ENCODE results near the gene KCNAB1. TPM values are rescaled to one million over a fixed set of nuclear protein-coding genes. Genes with fewer than 3 reads are reported as not detected.

KCNAB1 gene
- total and polyA plus RNA-seq, 2 of the 8 experiments (the other 6 are each of a cell fraction or from before 2014, with no cell fraction given), result 0.51 to 2.3 TPM

GRCh38 chr3:156176629-156177210 is 56.3 kb downstream of the KCNAB1 start:
- ChIA-PET CTCF (ENCODE audit: partially characterized antibody) (interaction anchor here (0.9 to 5.4 kb wide), 6 partner anchors 27 to 934 kb away, joined by 3 to 61 read pairs (median 4); no protein-coding TSS in a partner anchor), POLR2A (ENCODE audit: partially characterized antibody) (no interaction called here)
- TF ChIP-seq SIRT6 (IDR thresholded peaks at IDR 0.05; ENCODE audit: low read length) (no peak), POLR2A (IDR thresholded peaks at IDR 0.05; ENCODE audit: control extremely low read depth in 1 of 2, low read depth in 2 of 2, low read length in 2 of 2) (no peak), E2F6 (IDR thresholded peaks at IDR 0.05) (no peak), PHF8 (conservative IDR thresholded peaks at IDR 0.05; ENCODE audit: low read depth, low read length) (no peak), RFX5 (IDR thresholded peaks at IDR 0.05; ENCODE audit: borderline replicate concordance, low read depth, low read length) (no peak), JUN (IDR thresholded peaks at IDR 0.05; ENCODE audit: low read depth, low read length) (no peak), NRF1 (IDR thresholded peaks at IDR 0.05; ENCODE audit: low read depth, low read length) (no peak), SRF (IDR thresholded peaks at IDR 0.05; ENCODE audit: low read depth, low read length) (no peak), CHD1 (IDR thresholded peaks at IDR 0.05; ENCODE audit: low read depth, low read length) (no peak), CEBPB (IDR thresholded peaks at IDR 0.05; ENCODE audit: low read depth, low read length) (no peak), MAX (IDR thresholded peaks at IDR 0.05) (no peak), EP300 (IDR thresholded peaks at IDR 0.05; ENCODE audit: borderline replicate concordance in 1 of 2, low read depth in 2 of 2, low read length in 2 of 2) (no peak), EGR1 (IDR thresholded peaks at IDR 0.05; ENCODE audit: borderline replicate concordance, low read depth, low read length) (no peak), TBP (IDR thresholded peaks at IDR 0.05; ENCODE audit: low read depth, low read length) (no peak), SP2 (IDR thresholded peaks at IDR 0.05; ENCODE audit: low read length) (no peak)

More at GRCh38 chr3:156176629-156177210, 56.3 kb downstream of the KCNAB1 start:
- Histone ChIP-seq H4K20me1 (replicated peaks in 1 of 2; ENCODE audit: control insufficient read depth in 1 of 2, insufficient read depth in 2 of 2, low read length in 2 of 2) (no peaks in the 10 kb centered on the region), H3K9ac (replicated peaks in 1 of 4; ENCODE audit: extremely low read depth in 1 of 4, low read depth in 3 of 4, low read length in 3 of 4) (no peak overlapping the region), H3K36me3 (ENCODE audit: control insufficient read depth in 2 of 4, insufficient read depth in 4 of 4, low read length in 3 of 4) (no peaks in the 10 kb centered on the region), H2BK20ac (ENCODE audit: low read length) (no peak overlapping the region), H4K91ac (replicated peaks; ENCODE audit: insufficient read length, low read length) (no peak overlapping the region), H3K79me2 (ENCODE audit: control insufficient read depth in 1 of 2, insufficient read depth in 2 of 2, low read length in 2 of 2) (no peaks in the 10 kb centered on the region), H2BK5ac (ENCODE audit: low read depth, low read length) (no peak overlapping the region), H3K4me2 (ENCODE audit: insufficient read depth in 1 of 2, low read depth in 2 of 2, low read length in 2 of 2) (no peak overlapping the region), H4K5ac (ENCODE audit: insufficient read length, low read depth, low read length) (no peak overlapping the region), H3K56ac (replicated peaks; ENCODE audit: insufficient read length, low read depth, low read length) (no peak overlapping the region), H3K4me1 (replicated peaks in 1 of 4; ENCODE audit: control insufficient read depth in 3 of 4, insufficient read depth in 4 of 4, low read length in 3 of 4) (no peaks in the 10 kb centered on the region), H3K14ac (ENCODE audit: insufficient read length) (no peak overlapping the region), H2BK12ac (ENCODE audit: low read depth, low read length) (no peak overlapping the region), H2BK120ac (replicated peaks; ENCODE audit: low read depth, low read length) (no peak overlapping the region), H3K9me3 (ENCODE audit: insufficient read depth in 2 of 2, low read depth in 1 of 2, low read length in 1 of 2) (no peaks in the 10 kb centered on the region), H3K4ac (replicated peaks; ENCODE audit: insufficient read length, low read depth, low read length) (no peak overlapping the region), H2AFZ (ENCODE audit: low read length) (no peak overlapping the region), H3K4me3 (ENCODE audit: extremely low read depth in 1 of 4, insufficient read depth in 2 of 4, low read depth in 3 of 4, low read length in 4 of 4) (no peak overlapping the region), H3K79me1 (ENCODE audit: low read depth, low read length) (no peaks in the 10 kb centered on the region), H4K8ac (ENCODE audit: extremely low read depth, insufficient read depth, low read length) (no peak overlapping the region), H3K27ac (ENCODE audit: low read depth, low read length) (no peak overlapping the region), H2AK5ac (ENCODE audit: low read depth, low read length) (no peak overlapping the region), H3K23ac (ENCODE audit: insufficient read length) (no peak overlapping the region), H3K18ac (ENCODE audit: extremely low read depth, low read length) (no peak overlapping the region), H3K23me2 (ENCODE audit: low read depth, low read length) (no peaks in the 10 kb centered on the region), H2BK15ac (ENCODE audit: low read length) (no peak overlapping the region), H3K27me3 (replicated peaks in 1 of 4; ENCODE audit: control insufficient read depth in 3 of 4, extremely low read depth in 1 of 4, insufficient read depth in 3 of 4, low read length in 3 of 4) (no peaks in the 10 kb centered on the region)
- WGBS, 2 experiments (ENCODE audit: extremely low coverage in 1 of 2, insufficient coverage in 1 of 2, insufficient read length in 1 of 2, insufficient replicate concordance in 2 of 2, low coverage in 1 of 2, low lambda C conversion rate in 2 of 2, missing lambda C conversion rate in 1 of 2), result 84% methylated on average over 17 of the region's 17 CpGs; no CpG with 5 or more reads in 1 of the 2 experiments
- DNase-seq (ENCODE audit: low read depth in 1 of 2, low spot score in 2 of 2) (no peak), FAIRE-seq (no peak)

All from H1 (cell line).